ENCODE measurements around the gene BCLAF1.
"Not testable (repeated sequence)": the region's sequence is repeated elsewhere in the genome, so short reads cannot be mapped to it uniquely, and the experiment has no call there.

BCLAF1 gene

DNA sequence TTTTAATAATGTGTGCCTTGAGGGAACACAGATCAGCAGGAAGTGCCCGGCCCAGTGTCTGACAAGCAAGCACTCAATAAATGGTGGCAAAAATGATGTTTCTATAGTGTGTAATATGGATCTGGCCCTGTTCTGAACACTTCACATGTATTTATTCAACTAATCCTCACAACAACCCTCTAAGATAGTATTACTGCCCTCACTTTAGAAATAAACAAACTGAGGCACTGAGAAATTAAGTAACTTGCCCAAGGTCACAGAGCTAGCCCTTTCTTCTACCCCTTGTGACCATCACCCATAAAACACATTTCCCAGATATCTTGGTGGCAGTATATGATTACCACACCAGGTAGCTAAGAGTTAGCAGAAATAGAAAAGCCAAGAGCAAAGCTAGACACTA, 26.7 kb downstream of the BCLAF1 start:
- in situ Hi-C loops (cut with HindIII; ENCODE audit: low pct_ligation_motif_present, low pct_unique_long_range_greater_than_20kb, low sequenced_read_pairs): no loop called here
- no peak for DNase-seq

DNA sequence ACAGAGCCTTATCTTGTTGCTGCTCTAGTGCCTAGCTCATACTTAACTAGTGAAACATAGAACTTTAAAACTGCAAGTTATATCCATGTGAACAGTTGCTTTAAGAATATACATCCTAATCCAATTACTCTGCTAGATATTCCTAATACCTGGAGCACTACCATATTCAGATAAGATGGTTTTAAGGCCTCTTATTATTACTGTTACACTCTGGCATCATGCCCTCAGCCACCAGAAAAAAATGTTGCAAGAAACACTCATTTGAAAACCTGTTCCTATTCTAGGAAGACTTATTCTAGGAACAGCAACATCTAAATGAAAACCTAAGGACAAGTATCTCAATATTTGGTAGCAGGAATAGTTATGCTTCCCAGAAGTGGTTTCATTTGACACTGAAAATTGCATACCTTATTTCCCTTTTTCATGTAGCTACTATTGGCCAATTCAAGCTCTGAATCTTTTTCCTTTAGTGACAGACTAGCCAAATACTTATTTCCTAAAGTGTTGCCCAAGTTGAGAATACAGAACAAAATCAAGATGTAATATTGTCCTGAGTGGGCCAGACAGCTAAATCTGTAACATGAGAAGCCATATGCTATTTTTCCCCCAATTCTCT, 34.7 kb downstream of the BCLAF1 start:
- in situ Hi-C loops (cut with HindIII; ENCODE audit: low pct_ligation_motif_present, low pct_unique_long_range_greater_than_20kb, low sequenced_read_pairs): no loop called here
- DNase-seq: no peak

DNA sequence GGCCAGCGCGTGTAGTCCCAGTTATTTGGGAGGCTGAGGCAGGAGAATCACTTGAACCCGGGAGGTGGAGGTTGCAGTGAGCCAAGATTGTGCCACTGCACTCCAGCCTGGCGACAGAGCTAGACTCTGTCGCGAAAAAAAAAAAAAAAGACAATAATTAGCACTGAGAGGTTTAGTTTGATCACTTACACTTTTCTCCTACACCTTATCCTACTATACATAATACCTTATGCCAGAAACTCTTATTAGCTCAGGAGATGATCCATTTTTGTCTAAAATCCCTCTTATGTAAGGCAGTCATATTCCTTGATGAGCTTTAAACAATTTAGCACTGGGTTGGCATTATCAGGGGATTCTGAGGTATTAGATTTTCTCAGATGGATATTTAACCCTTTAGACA, 35.9 kb downstream of the BCLAF1 start:
- DNase-seq: no peak
- in situ Hi-C loops (cut with HindIII; ENCODE audit: low pct_ligation_motif_present, low pct_unique_long_range_greater_than_20kb, low sequenced_read_pairs): no loop called here

DNA sequence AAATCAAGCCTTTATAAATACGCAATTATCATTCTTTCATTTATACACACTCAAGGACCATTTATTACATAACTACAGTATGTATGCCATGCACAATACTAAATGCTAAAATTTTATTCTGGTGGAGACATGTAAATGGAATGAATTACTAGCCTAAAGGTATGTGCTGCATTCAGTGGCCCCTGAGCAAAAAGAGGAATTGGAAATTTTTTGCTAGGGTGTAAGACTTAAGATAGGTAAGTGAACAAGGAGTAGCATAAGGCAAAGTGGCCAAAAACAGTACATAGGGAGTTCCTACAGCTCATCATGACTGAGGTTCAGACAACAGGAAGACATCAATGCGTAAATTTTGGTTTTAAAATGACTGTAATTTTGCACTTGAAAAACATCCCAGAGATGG, 37.2 kb downstream of the BCLAF1 start:
- no peak for DNase-seq

DNA sequence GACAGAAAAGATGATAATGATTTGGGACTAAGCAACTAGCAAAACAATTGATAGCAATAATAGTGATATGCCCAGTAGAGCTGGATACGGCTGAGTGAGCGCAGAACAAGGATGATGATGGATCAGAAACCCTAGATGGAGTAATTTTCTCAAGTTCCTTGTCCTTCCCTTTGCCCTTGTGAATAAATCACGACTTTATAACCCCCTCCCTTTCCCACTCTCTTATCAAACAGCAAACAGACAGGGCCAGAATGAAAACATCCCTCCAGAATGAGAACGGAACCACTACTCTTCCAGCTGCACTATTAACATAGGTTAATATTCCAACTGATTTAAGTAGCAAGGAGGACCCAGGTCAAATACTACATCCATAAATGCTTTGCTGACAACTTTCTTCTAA, 38.3 kb downstream of the BCLAF1 start:
- DNase-seq: no peak
- in situ Hi-C loops (cut with HindIII; ENCODE audit: low pct_ligation_motif_present, low pct_unique_long_range_greater_than_20kb, low sequenced_read_pairs): no loop called here

More for the DNA sequence above, 37.2 kb downstream of the BCLAF1 start:
- in situ Hi-C loops (cut with HindIII; ENCODE audit: low pct_ligation_motif_present, low pct_unique_long_range_greater_than_20kb, low sequenced_read_pairs): no loop called here

DNA sequence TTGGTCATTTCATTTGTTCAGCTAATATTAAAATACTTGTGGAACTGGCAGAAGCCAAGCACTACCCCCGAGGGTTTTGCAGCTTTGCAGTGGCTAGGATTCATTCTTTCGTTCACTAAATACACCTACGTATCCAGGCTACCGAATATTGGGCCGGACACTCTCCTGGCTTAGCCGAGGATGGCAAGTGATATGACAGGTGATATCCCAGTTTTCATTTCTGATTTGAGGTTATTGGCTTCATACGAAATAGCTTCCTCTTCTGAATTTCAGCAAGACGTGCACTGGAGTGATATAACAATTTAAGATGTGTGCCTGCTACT, 39.0 kb downstream of the BCLAF1 start:
- in situ Hi-C loops (cut with HindIII; ENCODE audit: low pct_ligation_motif_present, low pct_unique_long_range_greater_than_20kb, low sequenced_read_pairs): no loop called here

DNA sequence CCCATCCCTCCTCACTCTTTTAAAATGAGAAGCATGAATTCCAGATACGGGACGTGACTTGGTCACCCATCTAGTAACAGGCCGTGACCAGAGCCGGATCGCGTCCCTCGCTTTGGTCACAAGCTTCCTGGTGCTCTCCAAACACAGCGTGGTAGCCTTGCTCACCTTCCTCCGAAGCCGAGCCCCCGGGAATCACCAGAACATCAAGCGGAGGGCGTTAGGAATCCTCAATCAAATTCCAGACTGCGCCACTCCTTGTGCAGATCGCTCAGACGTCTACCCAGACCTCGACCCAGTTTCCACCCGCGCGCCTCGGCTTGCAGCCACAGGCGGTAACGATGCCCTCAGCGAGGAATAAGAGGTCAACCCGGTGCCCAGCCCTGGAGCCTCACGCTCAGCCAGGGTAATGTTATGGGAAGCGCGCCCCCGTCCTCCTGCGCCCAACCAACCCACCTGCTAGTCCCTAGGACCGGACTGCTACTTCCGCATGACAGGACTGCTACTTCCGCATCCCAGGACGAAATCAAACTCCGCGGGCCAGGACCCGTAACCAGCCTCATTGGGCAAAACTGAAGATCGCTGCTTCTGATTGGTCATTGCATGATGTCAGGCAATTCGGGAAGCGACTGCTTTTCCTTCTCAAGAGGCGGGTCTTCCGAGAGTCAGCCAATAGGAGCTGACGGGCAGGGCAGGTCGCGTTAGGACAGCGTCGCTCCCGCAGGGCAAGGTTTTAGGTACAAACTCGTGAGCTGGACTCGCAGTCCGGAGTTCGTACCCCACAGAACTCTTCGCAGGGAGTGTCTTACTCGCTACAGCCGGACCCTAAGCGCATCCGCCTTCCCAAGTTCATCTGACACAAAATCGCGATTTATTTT, 39.6 kb downstream of the BCLAF1 start, which contains the start of gene MTFR2:
Gene MTFR2, minus strand, starts transcription at position 501 of the 875 bp plus-strand sequence. CDS start 1,212 bp downstream, outside the sequence.
- in situ Hi-C loops (cut with HindIII; ENCODE audit: low pct_ligation_motif_present, low pct_unique_long_range_greater_than_20kb, low sequenced_read_pairs): no loop called here
- peak; percentile 99 for DNase-seq

More for the DNA sequence above, 39.0 kb downstream of the BCLAF1 start:
- no peak for DNase-seq

DNA sequence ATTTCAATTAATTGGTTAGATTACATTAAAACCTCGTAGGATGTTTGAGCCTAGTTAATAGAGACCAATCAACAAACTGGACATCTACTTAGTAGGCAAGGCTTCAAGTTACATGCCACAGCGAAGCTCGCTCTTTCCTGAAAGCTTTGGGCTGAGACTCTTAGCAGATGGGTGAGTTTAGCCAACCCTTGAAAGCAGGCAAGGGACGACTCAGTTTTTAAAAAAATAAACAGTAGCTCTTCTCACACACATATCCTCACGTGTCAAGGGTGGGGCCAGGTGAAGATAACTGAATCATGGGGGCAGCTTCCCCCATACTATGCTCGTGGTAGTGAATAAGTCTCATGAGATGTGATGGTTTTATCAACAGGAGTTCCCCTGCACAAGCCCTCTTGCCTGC, 40.3 kb downstream of the BCLAF1 start:
- peak; percentile 24 for DNase-seq
- in situ Hi-C loops (cut with HindIII; ENCODE audit: low pct_ligation_motif_present, low pct_unique_long_range_greater_than_20kb, low sequenced_read_pairs): no loop called here

DNA sequence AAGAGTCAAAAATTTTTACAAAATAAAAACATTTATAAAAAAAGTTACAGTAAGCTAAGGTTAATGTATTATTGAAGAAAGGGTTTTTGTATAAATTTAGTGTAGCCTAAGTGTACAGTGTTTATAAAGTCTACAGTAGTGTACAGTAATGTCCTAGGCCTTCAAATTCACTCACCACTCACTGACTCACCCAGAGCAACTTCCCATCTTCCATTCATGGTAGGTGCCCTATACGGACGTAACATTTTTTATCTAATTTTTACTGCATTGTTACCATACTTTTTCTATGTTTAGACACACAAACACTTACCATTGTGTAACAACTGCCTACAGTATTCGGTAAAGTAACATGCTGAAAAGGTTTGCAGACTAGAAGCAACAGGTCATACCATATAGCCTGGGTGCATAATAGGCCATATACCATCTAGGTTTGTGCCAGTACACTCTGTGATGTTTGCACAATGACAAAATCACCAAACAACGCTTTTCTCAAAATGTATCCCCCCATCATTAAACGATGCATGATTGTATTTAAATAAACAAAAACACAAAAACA, 45.5 kb downstream of the BCLAF1 start:
- no peak for DNase-seq
- in situ Hi-C loops (cut with HindIII; ENCODE audit: low pct_ligation_motif_present, low pct_unique_long_range_greater_than_20kb, low sequenced_read_pairs): no loop called here

DNA sequence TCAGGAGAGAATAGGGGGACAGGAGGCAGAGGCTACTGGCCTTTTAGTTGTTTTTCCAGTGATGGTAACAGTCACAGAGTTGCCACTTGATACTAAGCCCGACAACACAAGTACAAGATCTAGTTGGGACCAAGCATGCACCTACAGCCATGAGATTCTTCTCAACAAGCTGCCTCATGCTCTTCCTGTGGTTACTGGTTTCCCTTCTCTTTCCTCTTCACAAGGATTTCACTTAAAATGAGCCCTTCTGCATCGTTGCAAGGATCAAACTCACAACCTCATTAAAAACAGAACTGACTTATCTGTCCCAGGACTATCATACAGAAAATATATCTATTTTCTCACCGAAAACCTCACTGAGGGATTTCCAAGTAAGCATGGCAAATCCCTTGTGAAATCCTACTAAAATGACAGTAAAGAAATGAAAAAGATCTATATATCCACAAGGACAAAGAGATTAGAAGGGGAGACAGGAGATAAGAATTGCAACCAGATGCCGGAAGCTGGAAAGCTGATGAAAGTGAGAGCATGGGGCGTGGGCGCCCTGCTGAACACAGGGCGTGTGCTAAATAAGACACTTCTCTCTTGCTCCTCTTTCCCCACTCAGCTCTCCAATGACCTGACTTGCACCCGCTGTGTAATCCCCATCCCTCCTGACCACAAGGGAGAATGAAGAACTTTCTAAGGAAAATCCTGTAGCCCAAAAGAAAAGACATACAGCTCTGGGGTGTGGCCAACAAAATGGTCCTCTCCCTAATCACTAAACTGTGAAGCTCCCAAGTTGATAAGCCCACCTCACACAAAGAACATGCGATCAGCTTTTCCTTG, 53.0 kb downstream of the BCLAF1 start:
- in situ Hi-C loops (cut with HindIII; ENCODE audit: low pct_ligation_motif_present, low pct_unique_long_range_greater_than_20kb, low sequenced_read_pairs): no loop called here
- DNase-seq: no peak

DNA sequence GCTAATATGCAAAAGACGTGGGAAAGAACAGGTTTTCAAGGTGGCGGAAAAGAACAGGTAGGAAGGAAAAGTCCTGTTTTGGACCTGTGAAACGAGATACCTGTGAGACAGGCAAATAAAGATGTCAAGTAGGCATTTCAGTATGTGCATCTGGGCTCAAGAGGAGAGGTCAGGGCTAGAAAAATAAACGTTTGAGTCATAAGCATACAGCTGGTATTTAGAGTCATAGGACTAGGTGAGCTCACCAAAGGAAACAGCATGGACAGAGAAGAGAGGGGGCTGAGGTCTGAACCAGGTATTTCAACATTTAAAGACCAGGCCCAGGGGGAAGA, 54.4 kb downstream of the BCLAF1 start:
- in situ Hi-C loops (cut with HindIII; ENCODE audit: low pct_ligation_motif_present, low pct_unique_long_range_greater_than_20kb, low sequenced_read_pairs): no loop called here
- DNase-seq: no peak

DNA sequence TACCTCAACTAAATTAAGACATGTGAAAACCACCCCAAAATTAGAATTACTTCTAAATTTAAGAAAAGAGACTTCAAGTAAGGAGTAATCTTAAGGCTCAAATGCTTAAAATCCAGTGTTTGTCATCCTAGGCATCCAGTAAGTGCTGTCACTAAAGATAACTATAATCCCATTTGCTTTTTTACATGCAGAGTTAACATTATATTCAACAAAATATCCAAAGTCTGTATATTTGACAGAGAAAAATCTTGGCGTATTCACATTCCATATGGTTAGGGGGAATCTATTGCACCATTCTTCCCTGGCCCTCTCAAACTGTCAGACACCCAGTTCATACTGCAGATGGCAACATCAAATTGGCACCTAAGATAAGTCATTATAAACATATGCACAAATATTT, 56.9 kb downstream of the BCLAF1 start:
- in situ Hi-C loops (cut with HindIII; ENCODE audit: low pct_ligation_motif_present, low pct_unique_long_range_greater_than_20kb, low sequenced_read_pairs): no loop called here
- no peak for DNase-seq

DNA sequence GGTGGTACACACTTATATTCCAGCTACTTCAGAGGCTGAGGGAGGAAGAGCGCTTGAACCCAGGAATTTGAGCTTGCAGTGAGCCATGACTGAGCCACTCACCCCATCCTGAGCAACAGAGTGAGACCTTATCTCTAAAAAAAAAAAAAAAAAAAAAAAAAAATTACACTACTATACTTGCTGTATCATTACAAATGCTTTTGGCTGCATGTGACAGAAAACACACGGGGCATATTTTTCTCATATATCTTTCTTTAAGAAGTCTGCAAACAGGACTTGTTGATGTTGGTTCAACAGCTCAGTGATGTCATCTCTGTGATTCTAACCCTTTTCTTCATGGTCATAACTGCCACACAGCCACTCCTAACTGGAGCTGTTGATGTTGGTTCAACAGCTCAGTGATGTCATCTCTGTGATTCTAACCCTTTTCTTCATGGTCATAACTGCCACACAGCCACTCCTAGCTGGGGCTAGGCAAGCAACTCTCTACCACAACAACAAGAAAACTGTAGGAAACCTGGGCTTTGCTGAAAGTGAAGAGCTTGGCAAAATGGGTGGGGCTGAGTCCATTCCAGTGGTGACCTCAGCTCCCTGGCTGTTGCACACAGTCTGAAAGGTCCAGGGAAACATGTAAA, 59.3 kb downstream of the BCLAF1 start:
- in situ Hi-C loops (cut with HindIII; ENCODE audit: low pct_ligation_motif_present, low pct_unique_long_range_greater_than_20kb, low sequenced_read_pairs): no loop called here
- no peak for DNase-seq

DNA sequence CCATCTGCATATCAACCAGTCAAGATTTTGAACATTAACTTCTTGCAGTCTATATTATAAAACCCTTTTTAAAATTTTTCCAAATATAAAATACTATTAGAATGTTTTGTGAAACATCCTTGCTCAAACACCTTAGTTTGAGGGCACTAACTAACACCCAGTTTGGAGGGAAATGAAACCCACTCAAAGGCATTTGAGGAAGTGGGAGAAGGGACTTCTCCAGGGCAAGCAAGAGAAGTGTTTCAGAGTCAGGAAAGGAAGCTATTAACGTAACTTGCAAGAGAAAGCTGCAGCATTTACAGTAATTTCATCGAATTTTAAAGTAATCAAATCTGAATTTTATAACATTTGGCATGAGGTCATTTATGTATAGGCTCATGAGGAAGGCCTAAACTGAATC, 60.8 kb downstream of the BCLAF1 start:
- in situ Hi-C loops (cut with HindIII; ENCODE audit: low pct_ligation_motif_present, low pct_unique_long_range_greater_than_20kb, low sequenced_read_pairs): no loop called here
- DNase-seq: no peak

DNA sequence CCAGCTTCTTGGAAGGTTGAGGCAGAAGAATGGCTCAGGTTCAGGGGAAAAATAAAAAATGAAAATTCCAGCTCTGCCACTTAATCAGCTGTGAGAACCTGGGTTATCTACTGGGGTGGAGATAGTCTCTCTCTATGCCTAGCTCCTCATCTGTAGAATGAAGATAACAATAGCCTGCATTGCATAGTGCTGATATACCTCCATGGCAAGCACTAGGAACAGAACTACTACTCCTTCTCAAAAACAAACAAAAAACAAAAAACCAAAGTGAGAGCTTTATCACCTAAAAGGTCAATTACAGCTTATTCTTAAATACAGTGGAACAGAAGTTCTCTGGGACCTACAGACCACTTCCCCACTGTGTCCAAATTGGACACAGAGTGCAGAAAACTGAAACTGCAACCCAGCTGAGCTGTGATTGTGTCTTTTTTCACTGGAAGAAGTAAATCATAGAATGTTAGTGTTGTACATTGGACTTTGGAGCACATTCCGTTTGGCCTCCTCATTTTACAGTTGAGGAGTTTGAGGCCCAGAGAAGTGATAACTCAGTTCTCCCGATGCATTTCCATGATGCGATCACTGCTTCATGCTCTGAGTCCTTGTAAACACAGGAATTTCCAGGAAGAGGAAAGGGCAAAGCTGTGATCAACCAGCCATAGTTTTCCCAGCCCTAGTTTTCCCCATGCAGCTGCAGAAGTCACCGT, 62.8 kb downstream of the BCLAF1 start:
- in situ Hi-C loops (cut with HindIII; ENCODE audit: low pct_ligation_motif_present, low pct_unique_long_range_greater_than_20kb, low sequenced_read_pairs): no loop called here
- DNase-seq: peak; percentile 31

DNA sequence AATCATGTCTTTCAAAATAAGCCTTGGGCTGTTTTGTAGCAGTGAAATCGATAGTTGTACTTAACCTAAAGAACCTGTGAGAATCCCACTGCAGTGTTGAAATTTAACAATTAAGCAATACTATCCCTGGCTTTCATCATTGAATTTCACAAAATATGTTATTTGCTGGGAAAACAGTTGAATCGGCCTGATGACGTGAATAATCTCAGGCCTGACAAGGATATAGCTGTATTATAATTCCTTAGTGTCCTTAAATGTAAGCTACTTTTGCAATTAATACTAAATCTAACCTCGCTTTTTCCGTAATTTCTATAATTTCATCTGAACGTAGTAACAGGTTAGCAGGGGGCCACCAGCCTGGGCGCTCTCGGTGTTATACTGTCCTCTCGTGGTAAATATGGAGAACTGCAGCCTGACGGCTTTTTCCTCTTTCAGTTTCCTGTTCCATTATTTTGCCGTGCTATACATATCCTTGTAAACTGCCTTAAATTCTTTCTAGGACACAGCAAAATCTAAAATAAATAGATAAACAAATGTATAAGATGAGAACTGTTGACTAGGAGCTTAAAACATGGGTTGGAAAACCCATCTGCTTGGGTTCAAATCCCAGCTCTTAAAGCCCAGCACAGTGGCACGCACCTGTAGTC, 63.5 kb downstream of the BCLAF1 start:
- in situ Hi-C loops (cut with HindIII; ENCODE audit: low pct_ligation_motif_present, low pct_unique_long_range_greater_than_20kb, low sequenced_read_pairs): no loop called here

DNA sequence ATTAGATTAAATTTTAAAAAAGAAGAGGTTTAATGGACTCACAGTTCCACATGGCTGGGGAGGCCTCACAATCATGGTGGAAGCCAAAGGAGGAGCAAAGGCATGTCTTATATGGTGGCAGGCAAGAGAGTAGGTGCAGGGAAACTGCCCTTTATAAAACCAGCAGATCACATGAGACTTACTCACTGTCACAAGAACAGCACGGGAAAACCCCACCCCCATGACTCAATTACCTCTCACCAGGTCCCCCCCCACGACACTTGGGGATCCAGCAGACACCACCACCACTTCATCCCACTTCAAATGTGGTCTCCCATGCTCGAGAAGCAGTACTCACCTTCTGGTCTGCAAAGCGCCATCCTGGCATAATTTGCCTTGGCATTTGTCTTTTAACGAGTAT, 64.2 kb downstream of the BCLAF1 start:
- DNase-seq: no peak
- in situ Hi-C loops (cut with HindIII; ENCODE audit: low pct_ligation_motif_present, low pct_unique_long_range_greater_than_20kb, low sequenced_read_pairs): no loop called here

More for the DNA sequence above, 63.5 kb downstream of the BCLAF1 start:
- peak; percentile 62 for DNase-seq

DNA sequence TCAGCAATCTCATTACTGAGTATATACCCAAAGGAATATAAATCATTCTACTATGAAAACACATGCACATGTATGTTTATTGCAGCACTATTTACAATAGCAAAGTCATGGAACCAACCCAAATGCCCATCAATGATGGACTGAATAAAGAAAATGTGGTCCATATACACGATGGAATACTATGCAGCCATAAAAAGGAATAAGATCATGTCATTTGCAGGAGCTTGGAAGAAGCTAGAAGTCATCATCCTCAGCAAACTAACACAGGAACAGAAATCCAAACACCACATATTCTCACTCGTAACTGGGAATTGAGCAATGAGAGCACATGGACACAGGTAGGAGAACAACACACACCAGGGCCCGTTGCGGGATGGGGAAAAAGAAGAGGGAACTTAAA, 64.7 kb downstream of the BCLAF1 start:
- DNase-seq; in situ Hi-C loops (cut with HindIII; ENCODE audit: low pct_ligation_motif_present, low pct_unique_long_range_greater_than_20kb, low sequenced_read_pairs): not testable (repeated sequence)

Measured in ACHN (cell line).